ENCODE measurements around the gene SP2. TPM values are rescaled to one million over a fixed set of nuclear protein-coding genes. Genes with fewer than 3 reads are reported as not detected.
A peak's percentile ranks its signal among the peaks of the same experiment; 100 is the strongest.

The SP2 gene
- total and polyA plus RNA-seq, 2 of the 13 experiments (the other 11 are each of a cell fraction or from before 2014, with no cell fraction given) = 1.4 to 4.8 TPM

GRCh38 chr17:47962901-47963300, 66.9 kb downstream of the SP2 start (continued):
- TF ChIP-seq ZNF292 (CRISPR knock-in tag; IDR thresholded peaks at IDR 0.05; ENCODE audit: borderline replicate concordance, low read depth) (no peak), ZNF501 (CRISPR knock-in tag; IDR thresholded peaks at IDR 0.05) (no peak), ZNF510 (CRISPR knock-in tag; IDR thresholded peaks at IDR 0.05; ENCODE audit: low read depth) (no peak), ZBTB3 (CRISPR knock-in tag; IDR thresholded peaks at IDR 0.05; ENCODE audit: borderline replicate concordance, low read depth) (no peak), REST (IDR thresholded peaks at IDR 0.05; ENCODE audit: borderline replicate concordance in 1 of 2, low read depth in 1 of 2, low read length in 2 of 2) (no peak), ZNF326 (CRISPR knock-in tag; IDR thresholded peaks at IDR 0.05; ENCODE audit: borderline replicate concordance) (no peak), CBFB (CRISPR knock-in tag; IDR thresholded peaks at IDR 0.05) (no peak), ARNT (IDR thresholded peaks at IDR 0.05) (no peak), KLF6 (CRISPR knock-in tag; IDR thresholded peaks at IDR 0.05) (no peak)

GRCh38 chr17:47964856-47965255, 68.8 kb downstream of the SP2 start:
- Histone ChIP-seq H3K9ac (ENCODE audit: insufficient read depth, low read depth, low read length) (no peak overlapping the region), H3K79me2 (ENCODE audit: insufficient read depth, low read length) (no peaks in the 10 kb centered on the region), H3K4me1 (ENCODE audit: insufficient read depth, low read length) (peaks cover 48% of the 10 kb centered on the region), H4K20me1 (ENCODE audit: insufficient read depth, low read length) (no peaks in the 10 kb centered on the region), H3K9me3 (ENCODE audit: low read length) (no peaks in the 10 kb centered on the region), H3K4me2 (ENCODE audit: low read depth, low read length) (no peak overlapping the region), H3K36me3 (replicated peaks in 1 of 2; ENCODE audit: control insufficient read depth in 1 of 2, insufficient read depth in 2 of 2, low read length in 2 of 2) (no peaks in the 10 kb centered on the region), H3K27me3 (ENCODE audit: control insufficient read depth in 1 of 2, insufficient read depth in 2 of 2, low read length in 2 of 2) (no peaks in the 10 kb centered on the region), H3K27ac (ENCODE audit: extremely low read length, insufficient read depth, low read length) (no peak overlapping the region), H3K4me3 (replicated peaks in 1 of 3; ENCODE audit: insufficient read depth in 1 of 3, low read depth in 2 of 3, low read length in 3 of 3) (no peak overlapping the region), H2AFZ (ENCODE audit: low read length) (no peak overlapping the region)
- ATAC-seq (no peak), DNase-seq (ENCODE audit: low spot score) (no peak), FAIRE-seq (no peak)
- intact Hi-C loops (cut with micrococcal nuclease; ENCODE audit: unreplicated experiment) = no loop called here
- in situ Hi-C loops (cut with HindIII; ENCODE audit: extremely low pct_ligation_motif_present, low pct_unique_long_range_greater_than_20kb) = no loop called here
- POLR2A ChIA-PET = interaction anchor here (1.1 to 9.9 kb wide), 2 partner anchors 10 to 69 kb away, joined by 4 to 267 read pairs; partner anchors contain the start of gene PRR15L
- no TSS peak for BruUV-seq (replicated peaks)
- CTCF ChIA-PET (ENCODE audit: low intra/inter-chr PET ratio, low total read pairs) = no interaction called here
- WGBS (ENCODE audit: low lambda C conversion rate) = 59% methylated on average over 5 of the region's 5 CpGs
- TF ChIP-seq KDM3A (CRISPR knock-in tag; IDR thresholded peaks at IDR 0.05; ENCODE audit: low read depth) (no peak), CREB1 (IDR thresholded peaks at IDR 0.05) (peak; percentile 78), CREB1 (CRISPR knock-in tag; IDR thresholded peaks at IDR 0.05) (no peak), REL (CRISPR knock-in tag; conservative IDR thresholded peaks at IDR 0.05) (no peak), GFI1 (CRISPR knock-in tag; IDR thresholded peaks at IDR 0.05; ENCODE audit: borderline replicate concordance) (0 out of 2 replicates have a peak, but pooled peaks have one; percentile 21), KDM6A (CRISPR knock-in tag; IDR thresholded peaks at IDR 0.05; ENCODE audit: low read depth) (no peak), CEBPB (IDR thresholded peaks at IDR 0.05; ENCODE audit: borderline replicate concordance, low read depth, low read length) (0 out of 2 replicates have a peak, but pooled peaks have one; percentile 17), FOXO4 (CRISPR knock-in tag; conservative IDR thresholded peaks at IDR 0.05) (0 out of 2 replicates have a peak, but pooled peaks have one; percentile 32), ZNF678 (CRISPR knock-in tag; IDR thresholded peaks at IDR 0.05) (no peak), ATF7 (IDR thresholded peaks at IDR 0.05) (0 out of 2 replicates have a peak, but pooled peaks have one; percentile 14), ATF7 (CRISPR knock-in tag; IDR thresholded peaks at IDR 0.05) (no peak)

Measured in HepG2 (cell line).